ENCODE data around the gene ATP6V1B1. TPM values are rescaled to one million over a fixed set of nuclear protein-coding genes. Genes with fewer than 3 reads are reported as not detected.

ATP6V1B1 gene
- total and polyA plus RNA-seq, 2 of the 13 experiments (the other 11 are each of a cell fraction or from before 2014, with no cell fraction given): 0.58 to 1.6 TPM

DNA sequence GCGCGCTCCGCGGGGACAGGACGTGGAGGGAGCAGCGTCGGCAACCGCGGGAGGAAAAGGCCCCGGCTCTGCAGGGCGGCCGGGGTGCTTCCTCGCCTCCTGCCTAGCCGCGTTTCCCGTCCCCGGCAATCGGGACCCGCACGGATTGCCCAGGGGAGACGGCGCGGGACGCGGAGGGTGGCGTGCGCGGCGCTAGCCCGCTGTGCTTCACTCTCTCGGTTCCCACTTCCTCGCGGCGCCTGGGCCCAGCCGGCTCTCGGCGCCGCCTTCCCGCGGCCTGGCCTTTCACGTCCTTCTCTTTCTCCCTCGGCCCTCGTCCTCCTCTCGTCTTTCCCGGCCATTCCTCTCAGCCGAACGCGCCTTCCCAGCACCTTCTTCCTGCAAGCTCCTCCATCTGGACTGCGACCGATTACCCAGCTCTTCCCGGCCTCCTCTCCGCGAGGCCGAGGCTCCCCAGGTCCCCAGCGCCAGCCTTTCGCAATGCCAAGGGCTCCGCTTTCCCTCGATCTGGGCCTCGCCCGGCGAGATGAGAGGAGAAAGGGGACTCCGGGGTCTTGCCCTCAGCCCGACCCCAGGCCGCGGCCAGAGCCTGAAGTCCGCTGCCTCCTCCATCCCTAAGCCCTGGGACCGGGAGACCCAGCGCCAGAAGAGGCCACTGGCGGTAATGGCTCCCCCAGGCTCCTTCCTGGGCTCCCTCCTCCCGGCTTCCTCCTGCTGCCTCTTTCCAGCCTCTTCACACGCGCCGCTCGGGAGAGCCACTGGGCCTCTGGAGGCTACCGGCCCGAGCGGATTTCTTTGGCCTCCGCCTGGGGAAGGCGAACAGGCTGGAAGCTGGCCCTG, 34.3 kb upstream of the ATP6V1B1 start (continued):
- TF ChIP-seq, protein P1, sequence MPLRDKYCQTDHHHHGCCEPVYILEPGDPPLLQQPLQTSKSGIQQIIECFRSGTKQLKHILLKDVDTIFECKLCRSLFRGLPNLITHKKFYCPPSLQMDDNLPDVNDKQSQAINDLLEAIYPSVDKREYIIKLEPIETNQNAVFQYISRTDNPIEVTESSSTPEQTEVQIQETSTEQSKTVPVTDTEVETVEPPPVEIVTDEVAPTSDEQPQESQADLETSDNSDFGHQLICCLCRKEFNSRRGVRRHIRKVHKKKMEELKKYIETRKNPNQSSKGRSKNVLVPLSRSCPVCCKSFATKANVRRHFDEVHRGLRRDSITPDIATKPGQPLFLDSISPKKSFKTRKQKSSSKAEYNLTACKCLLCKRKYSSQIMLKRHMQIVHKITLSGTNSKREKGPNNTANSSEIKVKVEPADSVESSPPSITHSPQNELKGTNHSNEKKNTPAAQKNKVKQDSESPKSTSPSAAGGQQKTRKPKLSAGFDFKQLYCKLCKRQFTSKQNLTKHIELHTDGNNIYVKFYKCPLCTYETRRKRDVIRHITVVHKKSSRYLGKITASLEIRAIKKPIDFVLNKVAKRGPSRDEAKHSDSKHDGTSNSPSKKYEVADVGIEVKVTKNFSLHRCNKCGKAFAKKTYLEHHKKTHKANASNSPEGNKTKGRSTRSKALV (CRISPR knock-in tag; IDR thresholded peaks at IDR 0.05): peak; percentile 82
- peak; percentile 0; the same call in 1 of the 2 replicates for TF ChIP-seq RARA (CRISPR knock-in tag; IDR thresholded peaks at IDR 0.05)
- TF ChIP-seq ZMAT3 (CRISPR knock-in tag; conservative IDR thresholded peaks at IDR 0.05): peak; percentile 28; the same call in 1 of the 2 replicates
- no peak for TF ChIP-seq SRSF9 (IDR thresholded peaks at IDR 0.05; ENCODE audit: borderline replicate concordance, insufficient read depth, low read depth, low read length, poor library complexity, severe bottlenecking)
- 0 out of 2 replicates have a peak, but pooled peaks have one; percentile 38 for TF ChIP-seq ZNF839 (CRISPR knock-in tag; IDR thresholded peaks at IDR 0.05; ENCODE audit: borderline replicate concordance)
- 0 out of 2 replicates have a peak, but pooled peaks have one; percentile 2 for TF ChIP-seq ZNF296 (CRISPR knock-in tag; conservative IDR thresholded peaks at IDR 0.05)
- TF ChIP-seq, protein P2, sequence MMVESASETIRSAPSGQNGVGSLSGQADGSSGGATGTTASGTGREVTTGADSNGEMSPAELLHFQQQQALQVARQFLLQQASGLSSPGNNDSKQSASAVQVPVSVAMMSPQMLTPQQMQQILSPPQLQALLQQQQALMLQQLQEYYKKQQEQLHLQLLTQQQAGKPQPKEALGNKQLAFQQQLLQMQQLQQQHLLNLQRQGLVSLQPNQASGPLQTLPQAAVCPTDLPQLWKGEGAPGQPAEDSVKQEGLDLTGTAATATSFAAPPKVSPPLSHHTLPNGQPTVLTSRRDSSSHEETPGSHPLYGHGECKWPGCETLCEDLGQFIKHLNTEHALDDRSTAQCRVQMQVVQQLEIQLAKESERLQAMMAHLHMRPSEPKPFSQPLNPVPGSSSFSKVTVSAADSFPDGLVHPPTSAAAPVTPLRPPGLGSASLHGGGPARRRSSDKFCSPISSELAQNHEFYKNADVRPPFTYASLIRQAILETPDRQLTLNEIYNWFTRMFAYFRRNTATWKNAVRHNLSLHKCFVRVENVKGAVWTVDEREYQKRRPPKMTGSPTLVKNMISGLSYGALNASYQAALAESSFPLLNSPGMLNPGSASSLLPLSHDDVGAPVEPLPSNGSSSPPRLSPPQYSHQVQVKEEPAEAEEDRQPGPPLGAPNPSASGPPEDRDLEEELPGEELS (CRISPR knock-in tag; IDR thresholded peaks at IDR 0.05): peak; percentile 17; the same call in 1 of the 2 replicates
- TF ChIP-seq, protein P3, sequence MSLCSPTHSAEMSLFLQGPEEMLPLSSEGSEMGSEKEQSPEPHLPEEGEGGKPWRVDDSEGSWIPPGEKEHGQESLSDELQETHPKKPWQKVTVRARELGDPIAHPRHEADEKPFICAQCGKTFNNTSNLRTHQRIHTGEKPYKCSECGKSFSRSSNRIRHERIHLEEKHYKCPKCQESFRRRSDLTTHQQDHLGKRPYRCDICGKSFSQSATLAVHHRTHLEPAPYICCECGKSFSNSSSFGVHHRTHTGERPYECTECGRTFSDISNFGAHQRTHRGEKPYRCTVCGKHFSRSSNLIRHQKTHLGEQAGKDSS (CRISPR knock-in tag; IDR thresholded peaks at IDR 0.05; ENCODE audit: borderline replicate concordance, low read depth): peak; percentile 22; the same call in 1 of the 2 replicates
- TF ChIP-seq JARID2 (CRISPR knock-in tag; IDR thresholded peaks at IDR 0.05; ENCODE audit: insufficient replicate concordance): peak; percentile 74
- no peak for TF ChIP-seq ZNF432 (CRISPR knock-in tag; IDR thresholded peaks at IDR 0.05; ENCODE audit: borderline replicate concordance)
- TF ChIP-seq, protein P4, sequence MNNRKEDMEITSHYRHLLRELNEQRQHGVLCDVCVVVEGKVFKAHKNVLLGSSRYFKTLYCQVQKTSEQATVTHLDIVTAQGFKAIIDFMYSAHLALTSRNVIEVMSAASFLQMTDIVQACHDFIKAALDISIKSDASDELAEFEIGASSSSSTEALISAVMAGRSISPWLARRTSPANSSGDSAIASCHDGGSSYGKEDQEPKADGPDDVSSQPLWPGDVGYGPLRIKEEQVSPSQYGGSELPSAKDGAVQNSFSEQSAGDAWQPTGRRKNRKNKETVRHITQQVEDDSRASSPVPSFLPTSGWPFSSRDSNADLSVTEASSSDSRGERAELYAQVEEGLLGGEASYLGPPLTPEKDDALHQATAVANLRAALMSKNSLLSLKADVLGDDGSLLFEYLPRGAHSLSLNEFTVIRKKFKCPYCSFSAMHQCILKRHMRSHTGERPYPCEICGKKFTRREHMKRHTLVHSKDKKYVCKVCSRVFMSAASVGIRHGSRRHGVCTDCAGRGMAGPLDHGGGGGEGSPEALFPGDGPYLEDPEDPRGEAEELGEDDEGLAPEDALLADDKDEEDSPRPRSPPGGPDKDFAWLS (CRISPR knock-in tag; IDR thresholded peaks at IDR 0.05; ENCODE audit: borderline replicate concordance): 0 out of 2 replicates have a peak, but pooled peaks have one; percentile 39
- peak; percentile 53; the same call in 1 of the 2 replicates for TF ChIP-seq ZNF776 (CRISPR knock-in tag; IDR thresholded peaks at IDR 0.05)
- TF ChIP-seq, protein P5, sequence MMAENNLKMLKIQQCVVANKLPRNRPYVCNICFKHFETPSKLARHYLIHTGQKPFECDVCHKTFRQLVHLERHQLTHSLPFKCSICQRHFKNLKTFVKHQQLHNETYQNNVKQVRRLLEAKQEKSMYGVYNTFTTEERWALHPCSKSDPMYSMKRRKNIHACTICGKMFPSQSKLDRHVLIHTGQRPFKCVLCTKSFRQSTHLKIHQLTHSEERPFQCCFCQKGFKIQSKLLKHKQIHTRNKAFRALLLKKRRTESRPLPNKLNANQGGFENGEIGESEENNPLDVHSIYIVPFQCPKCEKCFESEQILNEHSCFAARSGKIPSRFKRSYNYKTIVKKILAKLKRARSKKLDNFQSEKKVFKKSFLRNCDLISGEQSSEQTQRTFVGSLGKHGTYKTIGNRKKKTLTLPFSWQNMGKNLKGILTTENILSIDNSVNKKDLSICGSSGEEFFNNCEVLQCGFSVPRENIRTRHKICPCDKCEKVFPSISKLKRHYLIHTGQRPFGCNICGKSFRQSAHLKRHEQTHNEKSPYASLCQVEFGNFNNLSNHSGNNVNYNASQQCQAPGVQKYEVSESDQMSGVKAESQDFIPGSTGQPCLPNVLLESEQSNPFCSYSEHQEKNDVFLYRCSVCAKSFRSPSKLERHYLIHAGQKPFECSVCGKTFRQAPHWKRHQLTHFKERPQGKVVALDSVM (CRISPR knock-in tag; IDR thresholded peaks at IDR 0.05): peak; percentile 97
- TF ChIP-seq ZNF678 (CRISPR knock-in tag; IDR thresholded peaks at IDR 0.05): peak; percentile 91; the same call in 1 of the 2 replicates
- TF ChIP-seq, protein P6, sequence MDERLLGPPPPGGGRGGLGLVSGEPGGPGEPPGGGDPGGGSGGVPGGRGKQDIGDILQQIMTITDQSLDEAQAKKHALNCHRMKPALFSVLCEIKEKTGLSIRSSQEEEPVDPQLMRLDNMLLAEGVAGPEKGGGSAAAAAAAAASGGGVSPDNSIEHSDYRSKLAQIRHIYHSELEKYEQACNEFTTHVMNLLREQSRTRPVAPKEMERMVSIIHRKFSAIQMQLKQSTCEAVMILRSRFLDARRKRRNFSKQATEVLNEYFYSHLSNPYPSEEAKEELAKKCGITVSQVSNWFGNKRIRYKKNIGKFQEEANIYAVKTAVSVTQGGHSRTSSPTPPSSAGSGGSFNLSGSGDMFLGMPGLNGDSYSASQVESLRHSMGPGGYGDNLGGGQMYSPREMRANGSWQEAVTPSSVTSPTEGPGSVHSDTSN (CRISPR knock-in tag; IDR thresholded peaks at IDR 0.05): no peak
- TF ChIP-seq SIN3B (IDR thresholded peaks at IDR 0.05; ENCODE audit: low read length): no peak

Measured in HepG2 (cell line).